ENCODE measurements around the gene OR52N1. TPM values are rescaled to one million over a fixed set of nuclear protein-coding genes. Genes with fewer than 3 reads are reported as not detected.

The OR52N1 gene
- polyA plus RNA-seq, 3 donors: not detected

Other genes with a start within 250 kb of the OR52N1 start
- gene OR52H1, start 242.7 kb downstream of the OR52N1 start, polyA plus RNA-seq (ENCODE audit: insufficient read length in 3 of 3): under 1 TPM in 1 of 3 donors, not detected in 2; 0.17 TPM
- not detected for gene OR52B6, start 210.4 kb downstream of the OR52N1 start, polyA plus RNA-seq (ENCODE audit: insufficient read length in 3 of 3)
- 10 to 100 TPM; 20.0 to 38.2 (median 27.1) TPM for gene TRIM6, start 194.6 kb downstream of the OR52N1 start, polyA plus RNA-seq (ENCODE audit: insufficient read length in 3 of 3)
- 1 to 10 TPM; 6.7 to 9.0 (median 7.9) TPM for gene TRIM34, start 166.3 kb downstream of the OR52N1 start, polyA plus RNA-seq (ENCODE audit: insufficient read length in 3 of 3)
- 10 to 100 TPM; 34.1 to 51.7 (median 43.5) TPM for gene TRIM5, start 106.2 kb downstream of the OR52N1 start, polyA plus RNA-seq (ENCODE audit: insufficient read length in 3 of 3)
- 10 to 100 TPM in 1 of 3 donors, 1 to 10 TPM in 2; 5.3 to 10.8 (median 7.7) TPM for gene TRIM22, start 101.5 kb downstream of the OR52N1 start, polyA plus RNA-seq (ENCODE audit: insufficient read length in 3 of 3)
- not detected for gene OR56B1, start 54.8 kb downstream of the OR52N1 start, polyA plus RNA-seq (ENCODE audit: insufficient read length in 3 of 3)
- not detected for gene OR52N4, start 37.0 kb downstream of the OR52N1 start, polyA plus RNA-seq (ENCODE audit: insufficient read length in 3 of 3)
- not detected for gene OR52N5, start 7.9 kb downstream of the OR52N1 start, polyA plus RNA-seq (ENCODE audit: insufficient read length in 3 of 3)
- gene OR52N2, start 17.7 kb upstream of the OR52N1 start, polyA plus RNA-seq (ENCODE audit: insufficient read length in 3 of 3): not detected
- gene OR52E6, start 50.6 kb upstream of the OR52N1 start, polyA plus RNA-seq (ENCODE audit: insufficient read length in 3 of 3): not detected
- not detected for gene OR52E8, start 66.4 kb upstream of the OR52N1 start, polyA plus RNA-seq (ENCODE audit: insufficient read length in 3 of 3)
- not detected for gene OR52E4, start 89.4 kb upstream of the OR52N1 start, polyA plus RNA-seq (ENCODE audit: insufficient read length in 3 of 3)
- gene OR52E5, start 101.9 kb upstream of the OR52N1 start, polyA plus RNA-seq (ENCODE audit: insufficient read length in 3 of 3): not detected
- gene OR56A3, start 151.0 kb upstream of the OR52N1 start, polyA plus RNA-seq (ENCODE audit: insufficient read length in 3 of 3): not detected
- not detected for gene OR56A5, start 177.2 kb upstream of the OR52N1 start, polyA plus RNA-seq (ENCODE audit: insufficient read length in 3 of 3)
- gene OR52L1, start 195.7 kb upstream of the OR52N1 start, polyA plus RNA-seq (ENCODE audit: insufficient read length in 3 of 3): not detected
- gene OR56A4, start 215.7 kb upstream of the OR52N1 start, polyA plus RNA-seq (ENCODE audit: insufficient read length in 3 of 3): under 1 TPM; 0.04 to 0.12 (median 0.06) TPM
- not detected for gene OR56A1, start 239.5 kb upstream of the OR52N1 start, polyA plus RNA-seq (ENCODE audit: insufficient read length in 3 of 3)

All from renal pelvis (tissue), 3 donors.